H9 (cell line): Measurements from ENCODE around the gene IQGAP2. TPM values are rescaled to one million over a fixed set of nuclear protein-coding genes. Genes with fewer than 3 reads are reported as not detected.
A peak's percentile ranks its signal among the peaks of the same experiment; 100 is the strongest.

ENCODE experiments used
- DNase-seq: peaks from one replicate; pipeline ENCODE4 v3.0.0-alpha.2; 2017
- H2AFZ ChIP-seq: one replicate; pipeline ENCODE4 v1.6.1; 2013; ENCODE audit warnings: mild to moderate bottlenecking, low read length, control low read depth, moderate library complexity
- H2AK5ac ChIP-seq: 2 replicates; pipeline ENCODE4 v1.6.1; 2013; ENCODE audit warnings: low read length, control low read depth, mixed read lengths; ENCODE audit not compliant: insufficient read length
- H2BK120ac ChIP-seq: one replicate; pipeline ENCODE4 v1.6.1; 2013; ENCODE audit warnings: low read depth, mild to moderate bottlenecking, low read length, control low read depth, inconsistent platforms; ENCODE audit not compliant: poor library complexity, severe bottlenecking
- H2BK12ac ChIP-seq: 2 replicates; pipeline ENCODE4 v1.6.1; 2013; ENCODE audit warnings: low read length, control low read depth, mixed read lengths, low read depth; ENCODE audit not compliant: insufficient read length
- H2BK15ac ChIP-seq: 2 replicates; pipeline ENCODE4 v1.6.1; 2013; ENCODE audit warnings: low read depth, low read length, control low read depth
- H2BK20ac ChIP-seq: one replicate; pipeline ENCODE4 v1.6.1; 2013; ENCODE audit warnings: low read depth, mild to moderate bottlenecking, low read length, control low read depth, inconsistent platforms; ENCODE audit not compliant: poor library complexity, severe bottlenecking
- H2BK5ac ChIP-seq: 2 replicates; pipeline ENCODE4 v1.6.1; 2013; ENCODE audit warnings: low read length, control low read depth, mixed read lengths; ENCODE audit not compliant: insufficient read length
- H3K14ac ChIP-seq: 2 replicates; pipeline ENCODE4 v1.6.1; 2013; ENCODE audit warnings: low read length, control low read depth; ENCODE audit not compliant: insufficient read depth
- H3K18ac ChIP-seq: 2 replicates; pipeline ENCODE4 v1.6.1; 2013; ENCODE audit warnings: low read depth, mild to moderate bottlenecking, mixed read lengths, low read length, control low read depth; ENCODE audit not compliant: insufficient read length
- H3K23ac ChIP-seq: 2 replicates; pipeline ENCODE4 v1.6.1; 2013; ENCODE audit warnings: low read length, control low read depth, mixed read lengths, low read depth; ENCODE audit not compliant: insufficient read length
- H3K23me2 ChIP-seq: 2 replicates; pipeline ENCODE4 v1.6.1; 2013; ENCODE audit warnings: low read depth, mild to moderate bottlenecking, mixed read lengths, low read length, control low read depth; ENCODE audit not compliant: insufficient read length, poor library complexity, severe bottlenecking
- H3K27ac ChIP-seq: 2 replicates; pipeline ENCODE4 v1.5.1; 2013; ENCODE audit warnings: low read length, control low read depth, mixed read lengths, low read depth; ENCODE audit not compliant: insufficient read length
- H3K27me3 ChIP-seq: 2 replicates; pipeline ENCODE4 v1.6.1; 2013; ENCODE audit warnings: low read length, control low read depth, inconsistent platforms; ENCODE audit not compliant: insufficient read depth
- H3K4ac ChIP-seq: 2 replicates; pipeline ENCODE4 v1.6.1; 2013; ENCODE audit warnings: low read depth, mild to moderate bottlenecking, control low read depth, inconsistent platforms, low read length, moderate library complexity
- H3K4me1 ChIP-seq: 2 replicates; pipeline ENCODE4 v1.6.1; 2013; ENCODE audit warnings: low read length, control low read depth, inconsistent platforms; ENCODE audit not compliant: insufficient read depth
- H3K4me2 ChIP-seq: 2 replicates; pipeline ENCODE4 v1.6.1; 2013; ENCODE audit warnings: low read length, control low read depth, mixed read lengths; ENCODE audit not compliant: insufficient read length, insufficient read depth
- H3K56ac ChIP-seq: 2 replicates; pipeline ENCODE4 v1.6.1; 2013; ENCODE audit warnings: low read depth, mild to moderate bottlenecking, mixed read lengths, low read length, control low read depth; ENCODE audit not compliant: insufficient read length
- H3K79me1 ChIP-seq: 2 replicates; pipeline ENCODE4 v1.6.1; 2013; ENCODE audit warnings: low read depth, mild to moderate bottlenecking, moderate library complexity, low read length, control low read depth, inconsistent platforms; ENCODE audit not compliant: insufficient read depth, poor library complexity, severe bottlenecking
- H3K79me2 ChIP-seq: 2 replicates; pipeline ENCODE4 v1.6.1; 2013; ENCODE audit warnings: low read length, control low read depth, inconsistent platforms; ENCODE audit not compliant: insufficient read depth
- H3K9ac ChIP-seq: 2 replicates; pipeline ENCODE4 v1.6.1; 2013; ENCODE audit warnings: low read length, control low read depth, mixed read lengths; ENCODE audit not compliant: insufficient read length; ENCODE audit errors: extremely low read depth
- H3K9me3 ChIP-seq: one replicate; pipeline ENCODE4 v1.6.1; 2013; ENCODE audit warnings: low read depth, low read length, inconsistent platforms; ENCODE audit not compliant: control insufficient read depth
- H3T11ph ChIP-seq: one replicate; pipeline ENCODE4 v1.6.1; 2013; ENCODE audit warnings: mild to moderate bottlenecking, low read length, control low read depth, inconsistent platforms
- H4K20me1 ChIP-seq: one replicate; pipeline ENCODE4 v1.6.1; 2013; ENCODE audit not compliant: control insufficient read depth, insufficient read length, insufficient read depth
- H4K5ac ChIP-seq: 2 replicates; pipeline ENCODE4 v1.6.1; 2013; ENCODE audit warnings: low read depth, mild to moderate bottlenecking, mixed read lengths, low read length, control low read depth; ENCODE audit not compliant: insufficient read length
- H4K8ac ChIP-seq: replicated peaks from 2 replicates; pipeline ENCODE4 v1.6.1; 2013; ENCODE audit warnings: low read length, control low read depth, mixed read lengths, low read depth; ENCODE audit not compliant: insufficient read length
- H4K91ac ChIP-seq: 2 replicates; pipeline ENCODE4 v1.6.1; 2013; ENCODE audit warnings: low read depth, mild to moderate bottlenecking, moderate library complexity, mixed read lengths, low read length, control low read depth; ENCODE audit not compliant: insufficient read length
- H3K27ac Mint-ChIP-seq, 3 experiments: 2 replicates in 2 of 3; 3 replicates in 1 of 3; pipeline ENCODE4 v1.8.0; 2020 to 2021; ENCODE audit warnings: mixed read lengths in 3 of 3, mild to moderate bottlenecking in 1 of 3, moderate library complexity in 1 of 3
- H3K27me3 Mint-ChIP-seq: 2 replicates; pipeline ENCODE4 v1.8.0; 2021; ENCODE audit warnings: low read depth, mild to moderate bottlenecking, moderate library complexity, mixed read lengths
- H3K36me3 Mint-ChIP-seq, 3 experiments: 2 replicates in 2 of 3; 3 replicates in 1 of 3; pipeline ENCODE4 v1.8.0; 2020 to 2021; ENCODE audit warnings: low read depth in 3 of 3, mixed read lengths in 3 of 3; ENCODE audit not compliant: insufficient read depth in 1 of 3
- H3K4me1 Mint-ChIP-seq, 2 experiments: 2 replicates each; pipeline ENCODE4 v1.8.0; 2020; ENCODE audit warnings: mixed read lengths in 2 of 2
- H3K4me3 Mint-ChIP-seq, 2 experiments: 2 replicates in 1 of 2; 3 replicates in 1 of 2; pipeline ENCODE4 v1.8.0; 2020 to 2021; ENCODE audit warnings: mild to moderate bottlenecking in 2 of 2, mixed read lengths in 2 of 2, moderate library complexity in 1 of 2
- H3K9me3 Mint-ChIP-seq, 2 experiments: 2 replicates in 1 of 2; 3 replicates in 1 of 2; pipeline ENCODE4 v1.8.0; 2020; ENCODE audit warnings: mild to moderate bottlenecking in 2 of 2, mixed read lengths in 2 of 2, moderate library complexity in 1 of 2
- WGBS: extraction: QIAGEN DNeasy Blood & Tissue Kit; methylation state at CpG from one replicate; pipeline ENCODE4 v1.1.7; 2013; ENCODE audit warnings: missing lambda C conversion rate, low lambda C conversion rate, mixed read lengths; ENCODE audit not compliant: insufficient read length; ENCODE audit errors: extremely low coverage; 5-methylcytosine and 5-hydroxymethylcytosine counted together
- total RNA-seq: library from RNA; stranded (reverse); gene quantifications from 2 replicates; pipeline ENCODE4 v1.2.1, GENCODE V29; 2021
- TF ChIP-seq, protein P1 (sequence below): fragments of 200-600 bp; sonication (generic); conservative IDR thresholded peaks from 3 replicates; pipeline ENCODE4 v1.8.0; 2021; ENCODE audit warnings: antibody characterized with exemption, mild to moderate bottlenecking

IQGAP2 gene
- total RNA-seq, 1 experiment from 2014 or later = 22.5 TPM

DNA sequence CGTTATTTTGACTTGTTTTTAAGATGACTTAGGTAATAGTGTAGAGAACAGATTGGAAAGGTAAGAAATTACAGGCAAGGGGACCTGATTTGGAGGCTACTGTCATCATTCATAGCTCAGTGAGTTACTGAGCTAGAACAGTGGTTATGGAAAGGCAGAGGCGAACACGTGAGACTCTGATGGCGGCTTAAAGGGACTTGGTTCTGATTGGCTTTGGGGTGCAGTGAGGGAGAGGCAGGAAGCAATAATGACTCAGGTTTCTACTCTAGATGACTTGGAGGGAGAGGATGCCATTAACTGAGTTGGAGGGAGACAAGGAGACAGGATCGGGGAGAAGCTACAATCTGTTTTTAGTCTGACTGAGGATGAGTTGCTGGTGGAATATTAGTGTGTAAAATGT, 217.1 kb downstream of the IQGAP2 start:
- no peak for DNase-seq
- Histone ChIP-seq H3K14ac (no peak overlapping the region), H3K27ac (no peak overlapping the region), H2BK20ac (no peak overlapping the region), H3K9ac (no peak overlapping the region), H3K56ac (no peak overlapping the region), H3K79me1 (no peaks in the 10 kb centered on the region), H3K18ac (no peak overlapping the region), H4K8ac (no peak overlapping the region), H2BK12ac (no peak overlapping the region), H3K79me2 (no peaks in the 10 kb centered on the region), H2BK5ac (no peak overlapping the region), H3K4me2 (no peak overlapping the region), H4K5ac (no peak overlapping the region), H4K20me1 (no peaks in the 10 kb centered on the region), H3K23ac (no peak overlapping the region), H2BK15ac (no peak overlapping the region), H3K27me3 (no peaks in the 10 kb centered on the region), H3K9me3 (no peaks in the 10 kb centered on the region), H3T11ph (no peak overlapping the region), H3K4me1 (0 out of 2 replicates have a peak, but pooled peaks cover 3% of the 10 kb centered on the region), H2BK120ac (no peak overlapping the region), H2AK5ac (no peak overlapping the region), H3K4ac (no peak overlapping the region), H4K91ac (no peak overlapping the region), H3K23me2 (no peaks in the 10 kb centered on the region), H2AFZ (no peak overlapping the region)
- no peaks in the 10 kb centered on the region for H3K36me3 Mint-ChIP-seq
- no peaks in the 10 kb centered on the region for H3K27me3 Mint-ChIP-seq
- TF ChIP-seq, protein P1, sequence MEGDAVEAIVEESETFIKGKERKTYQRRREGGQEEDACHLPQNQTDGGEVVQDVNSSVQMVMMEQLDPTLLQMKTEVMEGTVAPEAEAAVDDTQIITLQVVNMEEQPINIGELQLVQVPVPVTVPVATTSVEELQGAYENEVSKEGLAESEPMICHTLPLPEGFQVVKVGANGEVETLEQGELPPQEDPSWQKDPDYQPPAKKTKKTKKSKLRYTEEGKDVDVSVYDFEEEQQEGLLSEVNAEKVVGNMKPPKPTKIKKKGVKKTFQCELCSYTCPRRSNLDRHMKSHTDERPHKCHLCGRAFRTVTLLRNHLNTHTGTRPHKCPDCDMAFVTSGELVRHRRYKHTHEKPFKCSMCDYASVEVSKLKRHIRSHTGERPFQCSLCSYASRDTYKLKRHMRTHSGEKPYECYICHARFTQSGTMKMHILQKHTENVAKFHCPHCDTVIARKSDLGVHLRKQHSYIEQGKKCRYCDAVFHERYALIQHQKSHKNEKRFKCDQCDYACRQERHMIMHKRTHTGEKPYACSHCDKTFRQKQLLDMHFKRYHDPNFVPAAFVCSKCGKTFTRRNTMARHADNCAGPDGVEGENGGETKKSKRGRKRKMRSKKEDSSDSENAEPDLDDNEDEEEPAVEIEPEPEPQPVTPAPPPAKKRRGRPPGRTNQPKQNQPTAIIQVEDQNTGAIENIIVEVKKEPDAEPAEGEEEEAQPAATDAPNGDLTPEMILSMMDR = no peak
- peak overlapping the region in 2 of 3 experiments; percentile 1 to 9; a peak in 2 of 7 replicates for H3K27ac Mint-ChIP-seq
- no peaks in the 10 kb centered on the region for H3K9me3 Mint-ChIP-seq
- no peak overlapping the region for H3K4me3 Mint-ChIP-seq
- H3K4me1 Mint-ChIP-seq = peaks cover 11 to 16% of the 10 kb centered on the region in 2 experiments
- no CpG with 5 or more reads among the region's 5 CpGs for WGBS
